Mesodermal cell (in vitro differentiated cells): ENCODE data around the gene P2RX2.

ENCODE experiments used
- H3K27ac ChIP-seq: 2 replicates; pipeline ENCODE4 v1.7.0; 2013; ENCODE audit warnings: mild to moderate bottlenecking, low read depth, low read length, moderate library complexity; ENCODE audit not compliant: severe bottlenecking
- H3K36me3 ChIP-seq: 2 replicates; pipeline ENCODE4 v1.7.1; 2013; ENCODE audit warnings: mild to moderate bottlenecking, low read length, moderate library complexity; ENCODE audit not compliant: control insufficient read depth, insufficient read depth
- H3K4me1 ChIP-seq: one replicate; pipeline ENCODE4 v1.7.1; 2013; ENCODE audit warnings: mild to moderate bottlenecking, low read length; ENCODE audit not compliant: insufficient read depth, control insufficient read depth, poor library complexity, severe bottlenecking
- H3K4me3 ChIP-seq: 2 replicates; pipeline ENCODE4 v1.7.0; 2013; ENCODE audit warnings: low read length, control low read depth, mild to moderate bottlenecking; ENCODE audit not compliant: insufficient read depth, poor library complexity, severe bottlenecking; ENCODE audit errors: extremely low read depth
- H3K9me3 ChIP-seq: 2 replicates; pipeline ENCODE4 v1.7.1; 2013; ENCODE audit warnings: mild to moderate bottlenecking, low read length, moderate library complexity; ENCODE audit not compliant: control insufficient read depth
- WGBS, 2 experiments: methylation state at CpG; one replicate each; pipeline ENCODE4 v1.1.5; 2013; ENCODE audit warnings: missing lambda C conversion rate in 2 of 2; ENCODE audit not compliant: insufficient coverage in 2 of 2; 5-methylcytosine and 5-hydroxymethylcytosine counted together

Gene P2RX2

GRCh38 chr12:132583736-132584135 lies 34.8 kb upstream of the P2RX2 start:
- H3K4me3 ChIP-seq = no peak overlapping the region
- no peaks in the 10 kb centered on the region for H3K9me3 ChIP-seq
- peaks cover 4% of the 10 kb centered on the region for H3K4me1 ChIP-seq
- H3K27ac ChIP-seq = no peak overlapping the region
- WGBS, 2 experiments = 0 to 3% methylated on average over 6 to 8 of the region's 29 CpGs
- H3K36me3 ChIP-seq = peaks cover 12% of the 10 kb centered on the region

GRCh38 chr12:132584429-132584828 lies 34.1 kb upstream of the P2RX2 start:
- peaks cover 9% of the 10 kb centered on the region for H3K36me3 ChIP-seq
- H3K27ac ChIP-seq = no peak overlapping the region
- no peak overlapping the region for H3K4me3 ChIP-seq
- 21 to 34% methylated on average over 3 to 9 of the region's 14 CpGs for WGBS, 2 experiments
- peaks cover 4% of the 10 kb centered on the region for H3K4me1 ChIP-seq
- peaks cover 3% of the 10 kb centered on the region for H3K9me3 ChIP-seq

- H3K36me3 ChIP-seq = peaks cover 9% of the 10 kb centered on the region
- H3K4me3 ChIP-seq = no peak overlapping the region
- H3K9me3 ChIP-seq = peaks cover 3% of the 10 kb centered on the region
- no peak overlapping the region for H3K27ac ChIP-seq
- peaks cover 4% of the 10 kb centered on the region for H3K4me1 ChIP-seq
- 76 to 79% methylated on average over 22 to 24 of the region's 24 CpGs for WGBS, 2 experiments
Observed at GRCh38 chr12:132585177-132585576, 33.4 kb upstream of the P2RX2 start.

- no peaks in the 10 kb centered on the region for H3K36me3 ChIP-seq
- H3K4me1 ChIP-seq = no peaks in the 10 kb centered on the region
- 91 to 93% methylated on average over 13 to 18 of the region's 18 CpGs for WGBS, 2 experiments
- H3K4me3 ChIP-seq = no peak overlapping the region
- no peak overlapping the region for H3K27ac ChIP-seq
- H3K9me3 ChIP-seq = peaks cover 3% of the 10 kb centered on the region
Observed at GRCh38 chr12:132586929-132587328, 31.6 kb upstream of the P2RX2 start.

- H3K4me3 ChIP-seq = no peak overlapping the region
- peaks cover 3% of the 10 kb centered on the region for H3K9me3 ChIP-seq
- WGBS, 2 experiments = 77 to 78% methylated on average over 3 of the region's 3 CpGs
- no peak overlapping the region for H3K27ac ChIP-seq
- no peaks in the 10 kb centered on the region for H3K36me3 ChIP-seq
- H3K4me1 ChIP-seq = no peaks in the 10 kb centered on the region
Observed at GRCh38 chr12:132587781-132588180, 30.8 kb upstream of the P2RX2 start.

- 80 to 88% methylated on average over 5 to 6 of the region's 6 CpGs for WGBS, 2 experiments
- no peaks in the 10 kb centered on the region for H3K36me3 ChIP-seq
- no peak overlapping the region for H3K27ac ChIP-seq
- H3K4me3 ChIP-seq = no peak overlapping the region
- peaks cover 3% of the 10 kb centered on the region for H3K9me3 ChIP-seq
- no peaks in the 10 kb centered on the region for H3K4me1 ChIP-seq
Observed at GRCh38 chr12:132588319-132588718, 30.3 kb upstream of the P2RX2 start.

- no peak overlapping the region for H3K4me3 ChIP-seq
- H3K9me3 ChIP-seq = peaks cover 3% of the 10 kb centered on the region
- WGBS, 2 experiments = 84 to 85% methylated on average over 17 of the region's 19 CpGs
- H3K36me3 ChIP-seq = no peaks in the 10 kb centered on the region
- H3K27ac ChIP-seq = no peak overlapping the region
- no peaks in the 10 kb centered on the region for H3K4me1 ChIP-seq
Observed at GRCh38 chr12:132588821-132589669, 29.5 kb upstream of the P2RX2 start.

- Histone ChIP-seq H3K4me3 (no peak overlapping the region), H3K9me3 (peaks cover 3% of the 10 kb centered on the region), H3K4me1 (peaks cover 6% of the 10 kb centered on the region), H3K36me3 (no peaks in the 10 kb centered on the region), H3K27ac (no peak overlapping the region)
- 89 to 90% methylated on average over 43 of the region's 45 CpGs for WGBS, 2 experiments
Observed at GRCh38 chr12:132591107-132591935, 27.3 kb upstream of the P2RX2 start.

GRCh38 chr12:132592282-132592970 lies 26.1 kb upstream of the P2RX2 start:
- WGBS, 2 experiments = 76 to 82% methylated on average over 26 to 34 of the region's 38 CpGs
- Histone ChIP-seq H3K4me3 (no peak overlapping the region), H3K36me3 (no peaks in the 10 kb centered on the region), H3K9me3 (peaks cover 3% of the 10 kb centered on the region), H3K4me1 (peaks cover 6% of the 10 kb centered on the region), H3K27ac (no peak overlapping the region)

- WGBS, 2 experiments = 75 to 87% methylated on average over 17 to 21 of the region's 21 CpGs
- Histone ChIP-seq H3K27ac (no peak overlapping the region), H3K36me3 (no peaks in the 10 kb centered on the region), H3K9me3 (peaks cover 3% of the 10 kb centered on the region), H3K4me3 (no peak overlapping the region), H3K4me1 (peaks cover 6% of the 10 kb centered on the region)
Observed at GRCh38 chr12:132593071-132593470, 25.5 kb upstream of the P2RX2 start.
